Measurements from ENCODE around the gene CDKAL1.
"Not testable (repeated sequence)": the region's sequence is repeated elsewhere in the genome, so short reads cannot be mapped to it uniquely, and the experiment has no call there.

The CDKAL1 gene

DNA sequence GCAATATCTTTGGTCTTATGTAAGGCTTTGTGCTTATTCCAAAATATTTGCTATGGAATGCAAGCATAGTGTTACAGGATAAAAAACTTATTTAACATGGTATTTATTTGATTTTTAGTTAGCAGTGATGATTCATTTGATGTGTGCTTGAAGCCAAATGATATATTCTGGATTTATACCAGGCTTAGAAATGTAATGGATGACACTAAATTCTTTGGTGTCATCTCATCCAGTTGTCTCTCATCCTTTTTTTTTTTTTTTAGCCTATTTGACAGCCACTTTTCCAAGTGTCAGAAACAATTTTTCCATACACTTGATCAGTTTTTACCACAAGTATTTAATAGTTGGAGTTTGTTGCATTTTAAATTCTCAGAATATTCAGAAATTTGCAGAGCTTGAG, 515.3 kb downstream of the CDKAL1 start:
- no peak for DNase-seq

DNA sequence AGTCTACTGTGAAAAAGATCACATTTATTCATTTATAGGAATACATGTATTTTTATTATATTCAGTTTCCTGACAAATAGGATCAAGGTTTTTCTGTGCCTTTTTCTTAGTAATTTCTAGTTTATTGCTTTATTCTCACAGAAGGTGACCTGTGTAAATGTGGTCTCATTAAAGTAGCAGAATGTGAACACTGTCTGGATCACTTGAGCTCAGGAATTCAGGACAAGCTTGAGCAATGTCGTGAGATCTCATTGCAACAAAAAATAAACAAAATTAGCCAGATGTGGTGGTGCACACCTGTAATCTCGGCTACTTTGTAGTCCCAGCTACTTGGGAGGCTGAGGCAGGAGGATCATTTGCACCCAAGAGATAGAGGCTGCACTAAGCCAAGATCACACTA, 516.7 kb downstream of the CDKAL1 start:
- DNase-seq, result no peak

DNA sequence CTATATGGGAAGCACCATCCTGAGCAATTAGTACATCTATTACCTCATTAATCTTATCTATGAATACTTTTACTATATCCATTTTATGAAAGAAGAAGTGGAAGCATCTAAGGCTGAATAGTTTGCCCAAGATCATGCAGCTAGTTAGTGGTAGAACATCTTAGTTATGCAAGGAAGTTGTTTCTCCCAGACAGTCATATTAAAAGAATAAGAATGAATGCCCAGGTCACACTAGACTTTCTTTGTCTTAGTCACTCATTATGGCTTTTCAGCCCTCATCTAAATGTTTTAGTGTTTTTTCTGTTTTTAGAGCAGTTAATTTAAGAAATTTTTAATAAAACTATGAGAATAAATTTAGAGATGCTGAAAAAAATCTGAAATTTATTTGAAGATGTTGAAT, 517.5 kb downstream of the CDKAL1 start:
- no peak for DNase-seq

DNA sequence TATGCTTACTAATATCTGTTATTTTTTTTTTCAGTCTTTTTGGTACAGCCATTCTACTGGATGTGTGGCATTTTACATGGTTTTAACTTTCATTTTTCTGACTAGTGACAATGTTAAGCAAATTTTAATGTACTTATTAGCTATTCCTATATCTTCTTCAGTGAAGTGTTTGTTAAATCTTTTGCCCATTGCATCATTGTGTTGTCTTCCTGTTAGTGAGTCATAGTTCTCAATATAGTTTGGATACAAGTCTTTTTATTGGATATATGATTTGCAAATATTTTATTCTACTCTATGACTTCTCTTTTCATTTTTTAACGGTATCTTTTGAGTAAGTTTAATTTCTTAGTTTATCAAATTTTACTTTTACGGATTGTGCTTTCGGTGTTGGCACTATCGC, 519.4 kb downstream of the CDKAL1 start:
- no peak for DNase-seq

DNA sequence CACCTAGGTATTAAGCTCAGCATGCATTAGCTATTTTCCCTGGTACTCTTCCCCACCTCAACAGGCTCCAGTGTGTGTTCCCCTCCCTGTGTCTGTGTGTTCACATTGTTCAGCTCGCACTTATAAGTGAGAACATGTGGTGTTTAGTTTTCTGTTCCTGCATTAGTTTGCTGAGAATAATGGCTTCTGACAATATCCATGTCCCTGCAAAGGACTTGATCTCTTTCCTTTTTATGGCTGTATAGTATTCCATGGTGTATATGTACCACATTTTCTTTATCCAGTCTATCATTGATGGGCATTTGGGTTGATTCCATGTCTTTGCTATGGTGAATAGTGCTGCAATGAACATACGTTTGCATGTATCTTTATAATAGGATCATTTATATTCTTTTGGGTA, 521.2 kb downstream of the CDKAL1 start:
- not testable (repeated sequence) for DNase-seq

DNA sequence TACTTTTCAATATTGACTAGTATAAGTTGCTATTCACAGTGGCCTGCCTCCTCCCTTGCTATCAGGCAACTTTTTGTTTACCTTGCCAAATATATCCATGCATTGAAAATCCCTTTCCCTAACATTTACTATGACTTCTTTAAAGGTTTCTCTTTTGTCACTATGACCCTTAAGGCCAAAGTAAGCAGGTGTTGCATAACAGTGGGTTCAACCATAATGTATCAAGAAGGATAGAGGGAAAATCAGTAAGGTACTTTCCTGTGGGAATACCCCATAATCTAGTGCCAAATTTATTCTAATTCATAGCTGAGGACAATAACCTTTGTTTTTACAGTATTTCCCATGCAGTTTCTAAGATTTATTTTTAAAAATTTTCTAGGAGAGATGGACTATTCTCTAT, 527.6 kb downstream of the CDKAL1 start:
- DNase-seq, result no peak

DNA sequence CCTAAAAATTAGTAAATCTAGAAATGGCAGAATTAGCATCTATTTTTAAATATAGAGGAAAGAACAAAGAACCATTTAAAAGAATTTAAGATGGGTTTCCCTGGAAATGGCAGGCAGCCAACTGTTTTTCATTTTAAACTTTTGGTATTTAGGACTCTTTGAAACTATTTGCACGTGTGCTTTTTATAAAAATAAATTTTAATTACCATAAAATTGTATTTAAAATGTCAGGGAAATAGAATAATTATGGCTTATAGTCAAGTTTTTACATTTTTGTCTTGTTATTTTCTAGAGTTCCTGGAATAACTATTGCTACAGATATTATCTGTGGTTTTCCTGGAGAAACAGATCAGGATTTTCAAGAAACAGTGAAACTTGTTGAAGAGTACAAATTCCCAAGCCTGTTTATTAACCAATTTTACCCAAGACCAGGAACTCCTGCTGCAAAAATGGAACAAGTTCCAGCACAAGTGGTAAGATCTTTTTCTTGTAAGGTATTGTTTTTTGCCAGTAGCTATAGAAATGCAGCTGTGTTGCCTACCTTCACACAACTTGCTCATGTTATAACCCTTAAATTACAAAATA, 530.6 kb downstream of the CDKAL1 start:
- no peak for DNase-seq

DNA sequence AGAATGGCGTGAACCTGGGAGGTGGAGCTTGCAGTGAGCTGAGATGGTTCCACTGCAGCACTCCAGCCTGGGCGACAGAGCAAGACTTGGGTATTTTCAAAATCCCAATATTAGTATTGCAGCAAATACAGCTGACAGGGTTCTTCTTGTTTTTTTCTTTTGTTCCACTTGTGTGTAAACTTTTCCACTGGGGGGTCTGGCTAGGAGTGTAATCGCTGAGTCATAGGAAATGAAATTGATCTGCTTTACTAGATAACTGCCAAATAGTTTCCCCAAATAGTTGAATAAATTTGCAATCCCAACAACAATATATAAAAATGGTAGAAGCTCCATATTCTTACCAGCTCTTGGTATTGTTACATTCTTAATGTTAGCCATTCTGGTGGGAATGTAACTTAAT, 533.3 kb downstream of the CDKAL1 start:
- DNase-seq, result no peak

DNA sequence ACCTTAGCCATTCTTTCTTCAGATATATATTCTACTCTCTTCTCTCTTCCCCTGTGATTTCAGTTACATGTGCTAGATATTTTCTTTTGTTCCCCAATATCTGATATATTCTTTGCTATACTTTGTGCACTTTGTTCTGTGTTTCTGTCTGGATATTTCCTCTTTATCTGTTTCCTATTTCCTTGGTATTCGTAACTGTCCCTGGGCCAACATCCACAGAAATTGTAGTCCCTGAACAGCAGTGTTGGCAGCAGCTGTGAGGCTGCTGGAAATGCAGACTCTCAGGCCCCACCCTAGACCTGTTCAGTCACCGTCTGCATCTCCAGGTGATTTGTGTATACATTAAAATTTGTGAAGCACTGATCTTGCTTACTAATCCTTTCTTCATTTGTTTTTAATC, 536.4 kb downstream of the CDKAL1 start:
- DNase-seq, result no peak

DNA sequence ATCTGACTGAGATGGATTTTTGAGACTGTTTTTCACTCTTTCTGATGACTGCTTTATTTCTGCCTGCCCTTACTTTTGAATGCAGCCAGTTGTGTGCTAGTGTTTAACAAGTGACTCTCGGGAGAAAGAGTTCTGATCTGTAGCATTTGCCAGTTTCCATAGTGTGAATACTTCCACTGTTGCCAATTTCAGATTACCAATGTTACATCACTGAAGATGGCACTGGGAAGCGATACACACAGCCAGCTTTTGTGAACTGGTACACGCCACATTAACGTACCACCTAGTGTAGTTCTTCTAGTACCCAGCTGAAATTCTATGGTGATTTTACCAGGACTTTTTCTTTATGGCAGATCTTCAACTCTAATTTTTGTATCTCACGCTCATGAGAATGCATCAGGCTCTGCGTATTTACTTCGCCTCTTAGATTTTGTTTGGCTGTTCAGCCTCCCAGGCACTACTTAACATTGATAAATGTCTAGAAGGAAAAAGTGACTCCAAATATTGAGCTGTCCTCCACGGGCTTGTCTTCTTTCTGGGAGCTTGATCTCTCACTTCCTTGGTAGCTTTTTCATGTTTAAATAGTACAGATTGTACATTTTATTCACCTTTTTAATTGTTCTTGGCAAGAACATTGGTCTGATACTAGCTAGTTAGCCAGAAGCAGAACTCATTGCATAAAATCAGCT, 537.7 kb downstream of the CDKAL1 start:
- DNase-seq, result no peak

DNA sequence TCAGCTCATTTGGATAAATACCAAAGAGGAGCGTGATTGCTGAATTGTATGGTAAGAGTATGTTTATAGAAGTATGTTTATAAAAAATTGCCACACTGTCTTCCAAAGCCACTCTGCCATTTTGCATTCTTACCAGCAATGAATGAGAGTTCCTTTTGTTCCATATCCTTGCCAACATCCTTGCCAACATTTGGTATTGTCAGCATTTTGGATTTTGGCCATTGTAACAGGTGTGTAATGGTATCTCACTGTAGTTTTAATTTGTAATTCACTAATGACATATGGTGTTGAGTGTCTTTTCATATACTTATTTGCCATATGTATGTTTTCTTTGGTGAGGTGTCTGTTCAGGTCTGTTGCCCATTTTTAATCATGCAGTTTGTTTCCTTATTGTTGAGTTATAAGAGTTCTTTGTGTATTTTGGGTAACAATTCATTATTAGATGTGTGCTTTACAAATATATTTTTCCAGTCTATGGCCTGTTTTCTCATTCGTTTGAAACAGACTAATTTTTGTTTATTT, 539.1 kb downstream of the CDKAL1 start:
- DNase-seq, result no peak

DNA sequence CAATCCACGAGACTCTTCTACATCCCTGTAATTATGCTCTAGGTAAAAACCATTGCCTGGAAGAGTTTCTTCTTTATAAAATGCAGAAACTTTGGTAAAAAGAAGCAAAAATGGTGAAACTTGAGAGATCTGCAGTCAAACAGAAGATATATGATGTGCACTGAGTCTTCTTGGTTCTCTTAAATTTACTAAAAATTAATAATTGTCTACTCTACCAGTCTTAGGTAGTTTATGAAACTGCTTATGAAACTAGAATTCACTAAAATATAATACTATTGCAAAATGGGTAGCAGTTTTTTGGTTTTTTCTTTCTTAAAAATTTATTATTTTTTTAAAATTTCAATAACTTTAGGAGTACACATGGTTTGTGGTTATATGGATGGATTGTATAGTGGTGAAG, 540.2 kb downstream of the CDKAL1 start:
- no peak for DNase-seq

DNA sequence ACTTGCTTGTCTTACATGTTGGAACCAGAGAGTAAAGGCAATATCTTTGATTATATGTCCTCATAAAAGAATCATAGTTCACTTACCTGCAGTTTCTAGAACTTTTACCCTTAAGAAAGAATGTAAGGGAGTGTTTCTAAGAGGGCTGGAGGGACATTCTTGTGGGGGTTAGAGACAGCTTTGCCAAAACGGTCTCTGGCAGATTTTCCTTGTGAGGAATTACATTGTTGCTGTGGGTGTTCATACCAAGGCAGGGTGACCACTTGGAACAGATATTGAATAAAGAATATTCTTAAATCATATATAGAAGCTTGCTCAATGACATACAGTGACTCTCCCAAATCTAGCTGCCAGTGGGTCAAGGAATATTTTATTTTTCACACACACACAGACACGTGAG, 541.7 kb downstream of the CDKAL1 start:
- DNase-seq, result no peak

DNA sequence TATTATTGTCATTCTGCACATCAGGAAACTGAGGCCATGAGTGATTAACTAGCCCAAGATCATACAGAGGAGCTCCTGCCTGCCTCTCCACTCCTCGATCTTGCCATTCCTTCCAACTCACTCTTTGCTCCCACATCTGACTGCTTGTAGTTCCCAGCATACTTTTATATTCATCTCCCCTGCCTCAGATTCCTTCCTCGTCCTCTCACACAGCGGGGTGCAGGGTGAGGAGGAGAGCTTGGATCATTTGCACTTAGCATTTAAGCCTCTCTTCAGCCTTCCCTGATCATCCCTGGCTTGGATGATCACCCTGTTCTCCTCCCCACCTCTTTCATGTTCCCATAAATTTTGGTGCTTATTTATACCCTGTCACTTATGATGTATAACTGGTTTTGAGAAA, 544.2 kb downstream of the CDKAL1 start:
- DNase-seq, result no peak

DNA sequence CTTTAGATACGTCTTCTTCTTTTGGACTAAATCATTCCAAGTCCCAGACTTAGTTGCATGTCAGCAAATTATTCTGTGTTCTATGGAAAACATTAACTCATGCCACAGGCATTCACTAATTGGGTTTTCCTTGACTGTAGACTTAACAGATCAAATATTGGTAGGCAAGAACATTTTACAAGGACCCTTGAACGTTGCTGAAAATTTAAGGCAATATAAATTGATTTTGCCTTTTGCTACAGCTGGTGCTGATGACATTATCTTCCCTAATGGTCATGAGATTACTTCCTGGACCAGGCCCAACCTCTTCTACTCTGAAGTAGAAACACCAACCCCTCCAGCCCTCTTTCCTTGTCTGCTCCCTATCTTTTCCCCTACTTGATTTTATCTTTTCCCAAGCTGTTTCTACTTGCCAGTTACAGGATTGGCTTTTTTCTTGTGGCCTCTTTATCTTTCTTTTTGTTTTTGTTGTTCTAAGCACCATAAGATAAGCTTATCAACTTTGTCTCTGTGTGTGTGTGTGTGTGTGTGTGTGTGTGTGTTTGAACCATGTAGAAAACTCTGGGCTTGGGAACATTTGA, 545.3 kb downstream of the CDKAL1 start:
- DNase-seq, result no peak

DNA sequence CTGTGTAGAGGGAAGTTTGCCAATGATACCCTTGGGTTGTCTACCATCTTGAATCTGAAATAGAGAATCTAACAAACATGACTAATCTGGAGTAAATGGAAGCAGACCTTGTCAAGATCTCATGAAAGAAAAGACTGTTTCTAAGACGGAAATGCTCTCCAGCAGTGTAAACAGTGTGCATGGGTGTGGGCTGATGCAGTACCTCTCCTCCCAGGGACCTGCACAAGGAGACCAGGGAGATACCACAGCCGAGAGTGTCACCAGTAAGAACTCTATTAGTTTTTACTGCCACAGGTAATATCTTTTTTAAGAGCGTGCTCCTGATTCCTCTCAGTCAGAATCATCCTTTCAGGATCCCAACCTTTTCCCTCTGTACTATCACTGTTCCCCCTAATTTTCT, 546.0 kb downstream of the CDKAL1 start:
- no peak for DNase-seq

DNA sequence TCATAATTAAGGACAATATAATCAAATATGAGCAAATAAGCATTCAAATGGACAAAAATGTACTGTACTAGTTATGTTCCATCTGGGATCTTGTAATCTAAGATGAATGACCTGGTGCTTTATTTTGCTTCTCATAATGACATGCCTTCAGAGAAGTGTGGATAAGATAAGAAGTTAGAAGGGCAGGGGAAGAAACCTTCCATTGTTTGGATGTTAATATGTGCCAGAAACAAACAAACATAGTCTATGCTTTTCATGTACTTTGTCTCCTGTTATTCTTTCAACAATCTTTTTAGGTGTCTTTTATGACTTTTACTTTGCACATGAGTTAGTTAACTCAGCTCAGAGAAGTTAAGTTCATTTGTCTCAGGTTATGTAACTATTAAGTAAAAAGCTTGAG, 547.8 kb downstream of the CDKAL1 start:
- DNase-seq, result no peak

DNA sequence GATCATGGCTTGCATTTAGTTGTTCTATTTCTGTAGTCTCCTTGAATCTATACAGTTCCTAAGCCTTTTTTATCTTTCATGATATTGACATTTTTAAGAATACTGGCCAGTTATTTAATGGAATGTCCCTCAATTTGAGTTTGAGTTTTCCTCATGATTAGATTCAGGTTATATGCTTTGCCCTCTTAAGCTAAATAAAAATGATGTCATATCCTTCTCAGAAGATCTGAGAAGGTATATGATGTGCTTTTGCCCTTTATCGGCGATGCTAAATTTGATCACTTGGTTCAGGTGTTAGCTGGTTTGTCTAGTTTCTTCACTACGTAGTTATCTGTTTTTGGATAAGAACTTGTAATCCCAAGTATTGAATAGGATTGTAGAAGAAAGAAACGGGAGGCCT, 549.5 kb downstream of the CDKAL1 start:
- DNase-seq, result no peak

DNA sequence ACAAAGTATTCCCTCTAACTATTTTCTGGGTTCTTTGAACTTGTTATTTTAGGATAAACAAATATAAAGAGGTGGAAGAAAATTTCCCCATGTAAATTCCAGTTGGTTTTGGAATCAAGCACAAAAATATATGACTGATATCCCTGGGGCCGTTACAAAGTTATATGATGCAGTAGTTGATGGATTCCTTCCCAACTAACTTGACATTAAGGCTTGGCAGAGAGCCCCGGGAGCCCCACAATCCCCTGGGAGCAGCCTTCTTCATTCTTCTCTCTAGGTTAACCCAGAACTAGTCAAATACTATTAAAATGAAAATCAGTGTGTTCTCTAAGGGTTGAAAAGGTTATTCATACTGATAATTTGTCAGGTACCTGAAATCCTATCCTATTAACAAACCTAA, 550.4 kb downstream of the CDKAL1 start:
- no peak for DNase-seq

DNA sequence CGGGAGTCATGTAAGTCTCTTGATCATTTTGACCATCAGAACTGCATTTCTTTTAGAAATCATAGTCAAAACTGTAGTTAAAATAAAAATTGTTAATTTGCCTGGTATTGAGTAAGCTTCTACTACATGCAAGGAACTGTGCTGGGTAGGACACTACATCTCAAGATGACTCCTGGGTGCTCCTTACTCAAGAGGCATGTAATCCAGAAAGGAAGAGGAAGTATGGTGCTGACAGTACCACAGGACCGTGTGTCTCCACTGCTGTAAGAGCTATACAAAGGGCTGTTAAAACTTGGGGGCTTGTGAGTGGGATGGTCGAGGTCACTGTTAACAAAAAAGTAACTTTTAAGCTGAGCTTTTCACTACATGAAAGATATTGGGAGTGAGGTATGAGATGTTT, 551.0 kb downstream of the CDKAL1 start:
- no peak for DNase-seq

DNA sequence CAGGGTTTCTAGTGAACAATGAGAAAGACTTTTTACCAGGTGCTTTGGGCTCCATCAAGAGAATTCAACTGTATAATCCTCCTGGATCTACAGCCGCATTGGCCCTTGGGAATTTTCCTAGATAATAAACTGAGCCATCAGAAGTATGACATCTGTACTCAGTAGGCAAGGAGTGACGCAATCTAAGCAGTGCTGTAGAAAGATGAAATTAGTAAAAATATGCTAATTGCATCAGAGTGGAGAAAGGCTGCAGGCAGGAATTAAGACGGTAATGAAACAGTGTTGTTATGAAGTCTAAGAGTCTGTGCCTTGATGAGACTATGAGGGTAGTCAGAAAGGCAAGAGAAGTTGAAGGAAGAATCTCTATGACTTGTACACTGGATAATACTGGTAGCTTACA, 551.4 kb downstream of the CDKAL1 start:
- DNase-seq, result no peak

DNA sequence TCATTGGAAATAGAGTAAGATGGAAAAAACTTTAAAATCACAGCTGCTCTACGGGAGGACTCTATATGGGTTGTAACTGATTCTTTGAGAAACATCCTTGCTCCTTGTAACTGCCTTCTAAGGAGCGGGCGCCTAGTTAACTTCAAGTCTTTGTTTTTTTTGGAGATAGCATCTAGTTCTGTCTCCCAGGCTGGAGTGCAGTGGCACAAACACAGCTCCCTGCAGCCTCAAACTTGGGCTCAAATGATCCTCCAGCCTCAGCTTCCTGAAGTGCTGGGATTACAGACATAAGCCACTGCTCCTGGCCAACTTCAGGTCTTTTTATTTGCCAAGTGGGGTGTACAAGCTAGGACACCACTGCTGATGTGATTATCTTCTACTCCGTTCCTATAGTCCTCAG, 552.9 kb downstream of the CDKAL1 start:
- no peak for DNase-seq

DNA sequence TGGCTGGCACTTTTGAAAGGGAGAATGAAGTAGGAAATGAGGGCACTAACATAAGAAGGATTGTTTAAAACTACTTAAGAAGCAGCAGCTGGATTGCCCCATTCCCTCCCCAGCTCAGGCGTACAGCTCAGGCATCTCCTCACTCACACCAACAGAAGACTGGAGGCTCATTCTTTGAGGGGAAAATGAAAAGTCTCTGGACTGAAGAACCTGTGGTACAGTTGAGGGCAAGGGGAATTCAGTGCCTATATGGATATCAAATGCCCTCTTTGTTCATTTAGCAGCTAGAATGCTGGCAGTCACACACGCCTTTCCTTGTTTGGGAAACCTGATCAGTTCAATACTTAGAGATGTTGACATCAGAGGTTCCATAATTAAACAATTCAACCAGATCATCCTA, 557.2 kb downstream of the CDKAL1 start:
- DNase-seq, result no peak

DNA sequence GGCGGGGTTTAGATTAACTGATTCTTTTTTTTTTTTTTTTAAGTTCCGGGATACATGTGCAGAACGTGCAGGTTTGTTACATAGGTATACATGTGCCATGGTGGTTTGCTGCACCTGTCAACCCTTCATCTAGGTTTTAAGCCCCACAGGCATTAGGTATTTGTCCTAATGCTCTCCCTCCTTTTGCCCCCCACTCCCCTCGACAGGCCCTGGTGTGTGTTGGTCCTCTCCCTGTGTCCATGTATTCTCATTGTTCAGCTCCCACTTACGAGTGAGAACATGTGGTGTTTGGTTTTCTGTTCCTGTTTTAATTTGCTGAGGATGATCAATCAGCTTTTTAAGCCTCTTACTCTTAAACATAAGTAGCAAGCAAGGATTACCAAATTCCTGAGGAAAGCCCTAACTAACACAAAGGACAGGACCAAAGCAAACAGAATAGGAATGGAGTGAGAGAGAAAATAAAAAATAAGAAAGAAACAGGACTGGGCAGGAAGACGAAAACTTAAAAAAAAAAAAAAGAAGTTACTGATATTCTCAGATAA, 558.0 kb downstream of the CDKAL1 start:
- DNase-seq, result not testable (repeated sequence)

Measured in stimulated activated CD4-positive, alpha-beta T cell treated with anti-CD3 and anti-CD28 coated beads, Interleukin-12 subunit alpha, Interleukin-12 subunit beta, amount 100 ng/mL, for 4 hours (primary cell).